ENCODE measurements around the gene SERPING1. TPM values are rescaled to one million over a fixed set of nuclear protein-coding genes. Genes with fewer than 3 reads are reported as not detected.

SERPING1 gene
- total RNA-seq, 4 donors from 2014 or later, result 89.4 to 236 (median 103) TPM

DNA sequence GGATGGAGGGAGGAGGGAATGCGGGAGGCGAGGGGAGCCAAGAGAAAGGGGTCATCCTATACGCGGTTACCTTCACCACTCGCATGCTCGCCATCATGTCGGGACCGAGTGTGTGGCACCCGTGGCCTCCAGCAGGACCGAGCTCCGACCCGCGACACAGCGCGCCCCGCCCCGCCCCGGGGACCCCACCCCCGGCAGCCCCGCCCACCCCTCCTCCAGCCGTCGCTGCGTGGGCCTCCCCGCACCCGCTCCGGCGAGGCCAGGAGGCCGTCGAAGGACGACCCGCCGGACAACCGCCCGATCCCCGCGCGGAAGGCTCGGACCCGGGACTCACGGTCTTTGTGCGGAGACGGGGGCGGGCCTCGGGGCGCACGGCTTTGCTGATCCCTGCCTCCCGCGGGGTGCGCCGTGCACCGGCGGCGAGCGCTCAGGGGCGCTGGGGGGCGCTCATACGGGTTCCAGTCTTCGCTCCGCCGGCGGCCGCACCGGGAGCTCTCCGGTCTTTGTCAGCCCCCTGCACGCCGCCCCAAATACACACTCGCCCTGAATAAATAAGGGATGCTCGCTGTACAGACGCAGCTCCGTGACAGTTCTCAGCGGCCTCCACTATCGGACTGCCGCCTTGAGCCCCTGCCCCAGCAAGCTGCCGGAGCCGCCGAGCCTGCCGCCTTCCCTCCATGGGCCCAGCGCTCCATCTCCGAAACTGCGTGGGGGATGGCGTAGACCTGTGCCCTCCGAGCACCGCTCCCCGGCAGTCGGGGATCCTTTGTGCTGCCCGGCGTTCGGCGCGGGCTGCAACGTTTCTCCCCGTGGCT is 29.8 kb upstream of the SERPING1 start, which contains the start of gene UBE2L6:
Gene UBE2L6, minus strand, starts transcription at position 158 of the 815 bp plus-strand sequence. Its CDS starts 61 bp downstream, at position 97.
- peak within 1 kb of the TSS; percentile 78 for H3K4me3 ChIP-seq (ENCODE audit: low read depth, poor library complexity, severe bottlenecking)
- 0 to 2% methylated on average over 59 to 62 of the region's 92 CpGs for WGBS, 2 donors
- intact Hi-C loops (cut with DNase I; ENCODE audit: low total_unique reads), result loop anchor here (5.0 kb wide), 1 partner anchor 75 kb away; no protein-coding TSS in a partner anchor
- peak; percentile 33 to 91 for DNase-seq (ENCODE audit: low spot score in 2 of 2)
- no peak for TF ChIP-seq POLR2A (IDR thresholded peaks at IDR 0.05)
- TF ChIP-seq CTCF (IDR thresholded peaks at IDR 0.05), result no peak

DNA sequence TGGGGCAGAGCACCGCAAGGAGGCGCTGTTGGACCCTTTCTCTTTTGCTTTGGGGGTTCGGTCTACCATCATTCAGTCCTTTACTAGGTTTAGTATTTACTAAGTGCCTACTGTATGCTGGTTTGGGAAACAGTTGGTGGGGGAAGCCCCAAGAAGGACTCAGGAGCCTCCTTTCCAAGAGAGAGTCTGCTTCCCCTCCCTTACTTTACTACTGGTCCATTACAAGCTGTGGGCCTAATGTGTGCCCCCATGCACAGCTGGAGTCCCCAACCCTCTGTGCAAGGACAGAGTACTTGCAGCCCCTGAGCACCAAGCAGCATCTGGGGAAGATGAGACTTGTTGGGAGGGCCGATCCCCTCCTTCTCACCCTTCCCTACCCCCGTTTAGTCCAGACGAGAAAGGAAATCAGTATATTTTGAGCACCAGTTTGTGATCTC is 29.1 kb upstream of the SERPING1 start:
- peak; percentile 79 to 96 for DNase-seq (ENCODE audit: low spot score in 2 of 2)
- intact Hi-C loops (cut with DNase I; ENCODE audit: low total_unique reads), result loop anchor here (5.0 kb wide), 1 partner anchor 74 kb away; no protein-coding TSS in a partner anchor
- TF ChIP-seq CTCF (IDR thresholded peaks at IDR 0.05), result peak in 1 of 3 donors; percentile 85
- no peak for TF ChIP-seq POLR2A (IDR thresholded peaks at IDR 0.05)
- 30 to 31% methylated on average over 6 of the region's 6 CpGs for WGBS, 2 donors
- H3K4me3 ChIP-seq (ENCODE audit: low read depth, poor library complexity, severe bottlenecking), result peak overlapping the region; percentile 78

- no peak for DNase-seq (ENCODE audit: low spot score in 2 of 2)
- TF ChIP-seq POLR2A (IDR thresholded peaks at IDR 0.05), result no peak
- TF ChIP-seq CTCF (IDR thresholded peaks at IDR 0.05), result no peak
- H3K4me3 ChIP-seq (ENCODE audit: low read depth, poor library complexity, severe bottlenecking), result no peak overlapping the region
- 63 to 74% methylated on average over 2 of the region's 2 CpGs for WGBS, 2 donors
- intact Hi-C loops (cut with DNase I; ENCODE audit: low total_unique reads), result no loop called here
These were observed 25.9 kb upstream of the SERPING1 start for GRCh38 chr11:57571606-57572005.

DNA sequence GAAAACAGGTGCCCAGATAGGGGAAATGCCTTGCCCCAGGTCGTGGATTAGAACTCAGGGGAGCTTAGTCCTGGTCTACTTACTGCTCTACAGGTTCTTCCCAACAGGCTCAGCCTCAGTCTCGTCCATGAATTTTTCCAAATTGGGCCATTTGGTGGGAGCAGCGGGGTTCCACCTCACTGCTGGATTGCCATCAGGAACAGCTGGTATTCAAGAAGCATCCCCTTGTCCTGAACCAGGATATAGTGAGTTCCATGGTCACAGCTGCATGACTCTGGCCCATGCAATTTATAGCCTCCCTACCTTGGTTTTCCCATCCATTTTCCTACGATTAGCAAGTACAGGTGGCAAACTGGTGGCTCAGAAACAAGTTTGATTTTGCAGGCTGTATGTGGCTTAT is 23.4 kb upstream of the SERPING1 start:
- 65 to 75% methylated on average over 4 of the region's 4 CpGs for WGBS, 2 donors
- DNase-seq (ENCODE audit: low spot score in 2 of 2), result no peak
- H3K4me3 ChIP-seq (ENCODE audit: low read depth, poor library complexity, severe bottlenecking), result no peak overlapping the region
- no peak for TF ChIP-seq POLR2A (IDR thresholded peaks at IDR 0.05)
- no peak for TF ChIP-seq CTCF (IDR thresholded peaks at IDR 0.05)
- intact Hi-C loops (cut with DNase I; ENCODE audit: low total_unique reads), result no loop called here

GRCh38 chr11:57584341-57584740 is 13.1 kb upstream of the SERPING1 start:
- intact Hi-C loops (cut with DNase I; ENCODE audit: low total_unique reads), result no loop called here
- TF ChIP-seq CTCF (IDR thresholded peaks at IDR 0.05), result no peak
- TF ChIP-seq POLR2A (IDR thresholded peaks at IDR 0.05), result no peak
- DNase-seq (ENCODE audit: low spot score in 2 of 2), result no peak
- no peak overlapping the region for H3K4me3 ChIP-seq (ENCODE audit: low read depth, poor library complexity, severe bottlenecking)
- WGBS, 2 donors, result 83 to 85% methylated on average over 9 of the region's 9 CpGs
